ENCODE measurements around the gene AQP2. TPM values are rescaled to one million over a fixed set of nuclear protein-coding genes. Genes with fewer than 3 reads are reported as not detected.

AQP2 gene, protein sequence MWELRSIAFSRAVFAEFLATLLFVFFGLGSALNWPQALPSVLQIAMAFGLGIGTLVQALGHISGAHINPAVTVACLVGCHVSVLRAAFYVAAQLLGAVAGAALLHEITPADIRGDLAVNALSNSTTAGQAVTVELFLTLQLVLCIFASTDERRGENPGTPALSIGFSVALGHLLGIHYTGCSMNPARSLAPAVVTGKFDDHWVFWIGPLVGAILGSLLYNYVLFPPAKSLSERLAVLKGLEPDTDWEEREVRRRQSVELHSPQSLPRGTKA
- not detected for total RNA-seq

GRCh38 chr12:49950273-49951251 lies at the start of gene AQP2:
Gene AQP2, plus strand, starts transcription at chr12:49950737. Its CDS starts 94 bp downstream, at chr12:49950831.
- Histone ChIP-seq H3K27me3 (peaks cover 2 to 51% (median 7%) of the 10 kb centered on the region in 4 donors), H3K27ac (no peak within 1 kb of the TSS), H3K4me3 (no peak within 1 kb of the TSS), H3K4me1 (peaks cover 7 to 30% (median 10%) of the 10 kb centered on the region in 3 donors), H3K9me3 (no peaks in the 10 kb centered on the region), H3K36me3 (no peaks in the 10 kb centered on the region)
- intact Hi-C loops (cut with DNase I) = no loop called here
- no peak for DNase-seq
- 93% methylated on average over 16 to 20 of the region's 32 CpGs for WGBS, 2 donors
- TF ChIP-seq POLR2A (IDR thresholded peaks at IDR 0.05) (no peak), CTCF (IDR thresholded peaks at IDR 0.05) (no peak)

DNA sequence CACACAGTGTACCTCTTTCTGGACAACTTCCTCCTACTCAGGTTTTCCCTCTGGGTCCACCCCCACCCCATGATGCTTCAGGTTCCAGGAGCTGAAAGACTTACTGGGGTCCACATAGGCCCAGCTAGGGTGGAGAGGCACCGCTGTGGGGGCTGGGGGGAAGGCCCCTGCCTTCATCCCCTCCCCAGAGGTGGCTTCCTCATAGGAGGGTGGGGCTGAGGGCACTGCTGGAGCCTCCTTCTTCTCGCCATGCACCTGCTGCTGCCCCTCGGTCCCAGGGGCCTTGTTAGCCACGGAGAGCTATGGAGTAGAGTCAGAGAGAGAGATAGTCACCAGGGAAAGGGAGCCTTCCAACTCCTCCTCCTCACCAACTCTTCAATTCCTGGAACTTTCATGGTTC lies 49.5 kb upstream of the AQP2 start:
- Histone ChIP-seq H3K4me3 (no peak overlapping the region), H3K36me3 (no peaks in the 10 kb centered on the region), H3K4me1 (peaks cover 21 to 37% (median 25%) of the 10 kb centered on the region in 3 donors), H3K9me3 (no peaks in the 10 kb centered on the region), H3K27me3 (peaks cover 0 to 26% (median 0%) of the 10 kb centered on the region in 4 donors), H3K27ac (no peak overlapping the region)
- WGBS, 2 donors = 69% methylated on average over 3 of the region's 4 CpGs; no CpG with 5 or more reads in 1 of the 2 donors
- DNase-seq = no peak
- TF ChIP-seq POLR2A (IDR thresholded peaks at IDR 0.05) (no peak), CTCF (IDR thresholded peaks at IDR 0.05) (no peak)
- intact Hi-C loops (cut with DNase I) = no loop called here

DNA sequence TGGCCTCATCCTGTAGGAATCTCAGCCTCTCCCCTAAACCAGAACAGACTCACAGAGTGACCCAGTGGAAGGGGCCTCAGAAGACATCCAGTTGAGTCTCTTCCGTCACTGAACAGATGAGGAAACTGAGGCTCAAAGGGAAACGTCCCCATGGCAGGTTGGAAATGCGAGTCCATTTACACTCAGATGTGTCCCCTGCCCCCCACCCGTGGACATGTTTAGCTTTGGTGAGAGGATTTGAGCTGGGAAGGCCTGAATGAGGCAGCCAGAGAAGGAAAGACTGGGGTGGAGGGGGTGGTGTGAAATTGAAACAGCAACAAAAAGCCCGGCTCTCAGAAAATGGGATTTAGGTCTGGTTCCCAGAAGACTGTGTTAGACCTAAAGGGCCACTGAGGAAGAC lies 48.6 kb upstream of the AQP2 start:
- Histone ChIP-seq H3K27ac (no peak overlapping the region), H3K27me3 (peaks cover 0 to 26% (median 0%) of the 10 kb centered on the region in 4 donors), H3K4me3 (no peak overlapping the region), H3K4me1 (peaks cover 15 to 28% (median 15%) of the 10 kb centered on the region in 3 donors), H3K9me3 (no peaks in the 10 kb centered on the region), H3K36me3 (no peaks in the 10 kb centered on the region)
- no peak for DNase-seq
- TF ChIP-seq POLR2A (IDR thresholded peaks at IDR 0.05) (no peak), CTCF (IDR thresholded peaks at IDR 0.05) (no peak)
- intact Hi-C loops (cut with DNase I) = no loop called here
- WGBS, 2 donors = 87% methylated on average over 4 to 5 of the region's 5 CpGs

GRCh38 chr12:49902399-49903350 lies 47.9 kb upstream of the AQP2 start:
- Histone ChIP-seq H3K4me3 (peak overlapping the region in 2 of 4 donors; percentile 44 to 66), H3K36me3 (no peaks in the 10 kb centered on the region), H3K9me3 (no peaks in the 10 kb centered on the region), H3K27ac (peak overlapping the region in 2 of 4 donors; percentile 27 to 68), H3K27me3 (peaks cover 0 to 26% (median 0%) of the 10 kb centered on the region in 4 donors), H3K4me1 (peaks cover 9 to 21% (median 12%) of the 10 kb centered on the region in 3 donors)
- 69 to 74% methylated on average over 7 to 12 of the region's 16 CpGs for WGBS, 2 donors
- no peak for DNase-seq
- intact Hi-C loops (cut with DNase I) = no loop called here
- TF ChIP-seq POLR2A (IDR thresholded peaks at IDR 0.05) (no peak), CTCF (IDR thresholded peaks at IDR 0.05) (no peak)
